ENCODE measurements around the gene ESYT2. TPM values are rescaled to one million over a fixed set of nuclear protein-coding genes. Genes with fewer than 3 reads are reported as not detected.

Gene ESYT2
- total RNA-seq, 1 experiment from 2014 or later: 37.5 TPM

DNA sequence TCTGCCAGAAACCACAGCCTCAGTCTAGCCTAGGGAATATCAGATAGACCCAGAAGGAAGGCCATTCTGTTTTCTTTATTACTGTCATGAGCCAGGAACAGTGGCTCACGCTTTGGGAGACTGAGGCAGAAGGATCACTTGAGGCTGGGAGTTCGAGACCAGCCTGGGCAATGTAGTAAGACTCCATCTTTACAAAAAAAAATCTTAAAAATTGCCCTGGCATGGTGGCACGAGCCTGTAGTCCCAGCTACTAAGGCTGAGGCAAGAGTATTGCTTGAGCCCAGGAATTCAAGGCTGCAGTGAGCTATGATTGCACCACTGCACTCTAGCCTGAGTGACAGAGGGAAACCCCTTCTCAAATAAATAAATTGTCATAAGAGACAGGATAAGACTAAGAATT, 3.7 kb upstream of the ESYT2 start:
- Histone ChIP-seq H3K4me3 (ENCODE audit: low read depth, low read length, poor library complexity, severe bottlenecking) (no peak overlapping the region), H3K36me3 (ENCODE audit: insufficient read depth, low read length, poor library complexity, severe bottlenecking) (no peaks in the 10 kb centered on the region), H3K4me1 (ENCODE audit: insufficient read depth, low read length, poor library complexity, severe bottlenecking) (peaks cover 8% of the 10 kb centered on the region), H3K27ac (ENCODE audit: low read depth, low read length, poor library complexity, severe bottlenecking) (no peak overlapping the region), H3K27me3 (replicated peaks; ENCODE audit: insufficient read depth, low read depth, low read length, poor library complexity) (no peaks in the 10 kb centered on the region), H3K9me3 (ENCODE audit: low read depth, low read length, poor library complexity, severe bottlenecking) (no peaks in the 10 kb centered on the region)
- CTCF ChIA-PET: no interaction called here
- no peak for DNase-seq (ENCODE audit: low spot score)
- POLR2A ChIA-PET (ENCODE audit: low non-redundant PET): no interaction called here
- intact Hi-C loops (cut with micrococcal nuclease; ENCODE audit: unreplicated experiment): no loop called here
- no TSS peak for BruUV-seq (replicated peaks)
- no peak for TF ChIP-seq EZH2 (IDR thresholded peaks at IDR 0.05; ENCODE audit: borderline replicate concordance, low read depth, low read length, poor library complexity, severe bottlenecking)
- TF ChIP-seq, protein P1, sequence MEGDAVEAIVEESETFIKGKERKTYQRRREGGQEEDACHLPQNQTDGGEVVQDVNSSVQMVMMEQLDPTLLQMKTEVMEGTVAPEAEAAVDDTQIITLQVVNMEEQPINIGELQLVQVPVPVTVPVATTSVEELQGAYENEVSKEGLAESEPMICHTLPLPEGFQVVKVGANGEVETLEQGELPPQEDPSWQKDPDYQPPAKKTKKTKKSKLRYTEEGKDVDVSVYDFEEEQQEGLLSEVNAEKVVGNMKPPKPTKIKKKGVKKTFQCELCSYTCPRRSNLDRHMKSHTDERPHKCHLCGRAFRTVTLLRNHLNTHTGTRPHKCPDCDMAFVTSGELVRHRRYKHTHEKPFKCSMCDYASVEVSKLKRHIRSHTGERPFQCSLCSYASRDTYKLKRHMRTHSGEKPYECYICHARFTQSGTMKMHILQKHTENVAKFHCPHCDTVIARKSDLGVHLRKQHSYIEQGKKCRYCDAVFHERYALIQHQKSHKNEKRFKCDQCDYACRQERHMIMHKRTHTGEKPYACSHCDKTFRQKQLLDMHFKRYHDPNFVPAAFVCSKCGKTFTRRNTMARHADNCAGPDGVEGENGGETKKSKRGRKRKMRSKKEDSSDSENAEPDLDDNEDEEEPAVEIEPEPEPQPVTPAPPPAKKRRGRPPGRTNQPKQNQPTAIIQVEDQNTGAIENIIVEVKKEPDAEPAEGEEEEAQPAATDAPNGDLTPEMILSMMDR (conservative IDR thresholded peaks at IDR 0.05; ENCODE audit: low read depth, low read length): no peak

DNA sequence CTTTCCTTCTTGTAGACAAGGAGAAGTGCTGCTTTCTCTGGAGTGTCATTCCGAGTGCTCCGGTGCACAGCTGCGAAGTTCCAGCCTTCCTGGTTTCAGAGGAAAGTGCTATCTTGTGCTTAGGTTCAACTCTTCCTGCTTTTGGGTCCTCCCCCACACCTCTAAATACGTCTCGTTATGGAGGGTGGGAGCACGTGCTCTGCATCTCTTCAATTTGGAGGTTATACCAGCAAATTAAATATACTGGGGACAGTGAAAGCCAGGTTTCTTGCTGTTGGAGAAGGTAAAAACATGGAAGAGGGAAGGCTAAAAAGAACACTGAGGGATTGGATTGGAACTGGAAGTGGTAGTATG, 2.4 kb upstream of the ESYT2 start:
- Histone ChIP-seq H3K9me3 (ENCODE audit: low read depth, low read length, poor library complexity, severe bottlenecking) (no peaks in the 10 kb centered on the region), H3K27ac (ENCODE audit: low read depth, low read length, poor library complexity, severe bottlenecking) (no peak overlapping the region), H3K4me3 (ENCODE audit: low read depth, low read length, poor library complexity, severe bottlenecking) (no peak overlapping the region), H3K27me3 (replicated peaks; ENCODE audit: insufficient read depth, low read depth, low read length, poor library complexity) (no peaks in the 10 kb centered on the region), H3K36me3 (ENCODE audit: insufficient read depth, low read length, poor library complexity, severe bottlenecking) (no peaks in the 10 kb centered on the region), H3K4me1 (ENCODE audit: insufficient read depth, low read length, poor library complexity, severe bottlenecking) (peaks cover 16% of the 10 kb centered on the region)
- TF ChIP-seq, protein P1 (conservative IDR thresholded peaks at IDR 0.05; ENCODE audit: low read depth, low read length): no peak
- intact Hi-C loops (cut with micrococcal nuclease; ENCODE audit: unreplicated experiment): no loop called here
- CTCF ChIA-PET: no interaction called here
- no peak for DNase-seq (ENCODE audit: low spot score)
- BruUV-seq (replicated peaks): no TSS peak
- POLR2A ChIA-PET (ENCODE audit: low non-redundant PET): no interaction called here

DNA sequence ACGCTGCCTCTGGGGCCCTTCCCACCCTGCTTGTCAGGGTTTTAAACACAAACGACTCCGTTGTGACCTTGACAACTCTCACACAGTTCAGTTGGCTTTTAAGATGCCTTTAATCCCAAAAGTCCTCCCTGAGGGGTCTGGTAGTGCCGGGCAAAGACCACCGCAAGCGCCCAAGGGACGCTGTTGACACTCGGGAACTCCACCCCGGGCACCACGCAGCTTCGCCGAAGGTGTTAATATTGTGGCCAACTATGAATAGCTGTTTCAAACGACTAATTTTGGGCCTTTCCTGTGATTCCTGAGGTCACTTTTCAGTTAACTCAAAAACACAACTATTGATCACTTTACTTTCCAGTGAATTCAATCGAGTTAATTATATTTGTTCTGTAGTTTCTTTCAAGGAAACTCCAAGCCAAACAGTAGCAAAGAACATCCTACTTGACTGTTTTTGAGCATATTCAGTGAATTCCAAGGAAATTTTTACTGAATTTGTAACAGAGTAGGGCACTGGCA, 958 bp upstream of the ESYT2 start:
- no peak for DNase-seq (ENCODE audit: low spot score)
- Histone ChIP-seq H3K4me3 (ENCODE audit: low read depth, low read length, poor library complexity, severe bottlenecking) (peak overlapping the region; percentile 86), H3K27ac (ENCODE audit: low read depth, low read length, poor library complexity, severe bottlenecking) (peak overlapping the region; percentile 96), H3K27me3 (replicated peaks; ENCODE audit: insufficient read depth, low read depth, low read length, poor library complexity) (no peaks in the 10 kb centered on the region), H3K4me1 (ENCODE audit: insufficient read depth, low read length, poor library complexity, severe bottlenecking) (peaks cover 16% of the 10 kb centered on the region), H3K36me3 (ENCODE audit: insufficient read depth, low read length, poor library complexity, severe bottlenecking) (no peaks in the 10 kb centered on the region), H3K9me3 (ENCODE audit: low read depth, low read length, poor library complexity, severe bottlenecking) (no peaks in the 10 kb centered on the region)
- ChIA-PET CTCF (interaction anchor here (0.6 kb wide), 1 partner anchor 33 kb away, joined by 3 read pairs; no protein-coding TSS in a partner anchor), POLR2A (ENCODE audit: low non-redundant PET) (no interaction called here)
- BruUV-seq (replicated peaks): no TSS peak
- intact Hi-C loops (cut with micrococcal nuclease; ENCODE audit: unreplicated experiment): no loop called here
- no peak for TF ChIP-seq EZH2 (IDR thresholded peaks at IDR 0.05; ENCODE audit: borderline replicate concordance, low read depth, low read length, poor library complexity, severe bottlenecking)
- TF ChIP-seq, protein P1 (conservative IDR thresholded peaks at IDR 0.05; ENCODE audit: low read depth, low read length): no peak

All from A673 (cell line).